GM10248 (cell line): Measurements from ENCODE around the gene KRTAP5-1.

Source experiments
- CTCF ChIA-PET: fragments of 300-600 bp; sonication (Branson Sonifier 250); formaldehyde crosslinking; extraction: SDS; loops from one replicate; lab custom pipeline; 2021; ENCODE audit warnings: antibody characterized with exemption; lab: Yijun Ruan, JAX
- POLR2A ChIA-PET: fragments of 350-650 bp; sonication (Branson Sonifier 250); formaldehyde crosslinking; extraction: SDS; loops from one replicate; lab custom pipeline; 2020; ENCODE audit warnings: antibody characterized with exemption; lab: Yijun Ruan, JAX
- DNase-seq: peaks from one replicate; pipeline ENCODE4 v3.0.0; 2012; ENCODE audit errors: extremely low spot score
- TF ChIP-seq, protein P1 (sequence below): IDR thresholded peaks from 2 replicates; pipeline ENCODE4 v1.5.1; 2012; ENCODE audit warnings: mild to moderate bottlenecking, low read depth; ENCODE audit errors: extremely low read depth, missing control alignments, control extremely low read depth

The KRTAP5-1 gene

DNA sequence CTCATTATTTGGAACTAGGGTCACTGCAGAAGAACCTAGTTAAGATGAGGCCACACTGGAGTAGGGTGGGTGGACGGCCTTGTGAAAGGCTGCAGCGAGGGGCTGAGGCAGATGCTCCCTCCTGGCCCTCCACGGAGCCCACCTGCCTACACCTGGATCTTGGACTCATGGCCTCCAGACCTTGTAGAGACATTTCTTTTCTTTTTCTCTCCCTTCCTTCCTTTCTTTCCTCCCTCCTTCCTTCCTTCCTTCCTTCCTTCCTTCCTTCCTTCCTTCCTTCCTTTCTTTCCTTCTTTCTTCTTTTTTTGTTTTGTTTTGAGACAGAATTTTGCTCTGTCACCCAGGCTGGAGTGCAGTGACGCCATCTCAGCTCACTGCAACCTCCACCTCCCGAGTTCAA is 39.7 kb downstream of the KRTAP5-1 start:
- ChIA-PET CTCF (interaction anchor here (1.4 to 4.1 kb wide), 3 partner anchors 29 to 47 kb away, joined by 3 to 38 read pairs (median 12); no protein-coding TSS in a partner anchor), POLR2A (no interaction called here)
- no peak for DNase-seq
- TF ChIP-seq, protein P1, sequence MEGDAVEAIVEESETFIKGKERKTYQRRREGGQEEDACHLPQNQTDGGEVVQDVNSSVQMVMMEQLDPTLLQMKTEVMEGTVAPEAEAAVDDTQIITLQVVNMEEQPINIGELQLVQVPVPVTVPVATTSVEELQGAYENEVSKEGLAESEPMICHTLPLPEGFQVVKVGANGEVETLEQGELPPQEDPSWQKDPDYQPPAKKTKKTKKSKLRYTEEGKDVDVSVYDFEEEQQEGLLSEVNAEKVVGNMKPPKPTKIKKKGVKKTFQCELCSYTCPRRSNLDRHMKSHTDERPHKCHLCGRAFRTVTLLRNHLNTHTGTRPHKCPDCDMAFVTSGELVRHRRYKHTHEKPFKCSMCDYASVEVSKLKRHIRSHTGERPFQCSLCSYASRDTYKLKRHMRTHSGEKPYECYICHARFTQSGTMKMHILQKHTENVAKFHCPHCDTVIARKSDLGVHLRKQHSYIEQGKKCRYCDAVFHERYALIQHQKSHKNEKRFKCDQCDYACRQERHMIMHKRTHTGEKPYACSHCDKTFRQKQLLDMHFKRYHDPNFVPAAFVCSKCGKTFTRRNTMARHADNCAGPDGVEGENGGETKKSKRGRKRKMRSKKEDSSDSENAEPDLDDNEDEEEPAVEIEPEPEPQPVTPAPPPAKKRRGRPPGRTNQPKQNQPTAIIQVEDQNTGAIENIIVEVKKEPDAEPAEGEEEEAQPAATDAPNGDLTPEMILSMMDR: no peak

DNA sequence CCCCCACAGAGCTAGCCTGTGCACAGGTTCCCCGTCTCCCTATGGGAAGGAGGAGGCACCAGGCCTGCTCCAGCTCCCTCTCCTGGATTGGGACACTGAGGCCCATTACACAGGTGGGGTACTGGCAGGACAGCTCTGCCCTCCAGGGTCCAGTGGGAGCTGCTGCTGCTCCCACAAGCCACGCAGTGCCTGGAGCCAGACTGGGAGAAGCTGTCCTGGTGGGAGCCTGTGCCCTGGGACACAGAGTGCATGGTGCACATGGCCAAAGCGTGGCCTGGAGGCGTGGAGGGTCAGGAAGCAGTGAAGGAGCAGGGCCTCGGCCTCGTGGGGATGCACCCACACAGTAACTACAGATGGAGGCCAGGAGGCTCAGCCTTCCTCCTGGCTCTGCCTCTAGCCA is 40.5 kb downstream of the KRTAP5-1 start:
- CTCF ChIA-PET: interaction anchor here (4.1 kb wide), 1 partner anchor 30 kb away, joined by 38 read pairs; no protein-coding TSS in a partner anchor

DNA sequence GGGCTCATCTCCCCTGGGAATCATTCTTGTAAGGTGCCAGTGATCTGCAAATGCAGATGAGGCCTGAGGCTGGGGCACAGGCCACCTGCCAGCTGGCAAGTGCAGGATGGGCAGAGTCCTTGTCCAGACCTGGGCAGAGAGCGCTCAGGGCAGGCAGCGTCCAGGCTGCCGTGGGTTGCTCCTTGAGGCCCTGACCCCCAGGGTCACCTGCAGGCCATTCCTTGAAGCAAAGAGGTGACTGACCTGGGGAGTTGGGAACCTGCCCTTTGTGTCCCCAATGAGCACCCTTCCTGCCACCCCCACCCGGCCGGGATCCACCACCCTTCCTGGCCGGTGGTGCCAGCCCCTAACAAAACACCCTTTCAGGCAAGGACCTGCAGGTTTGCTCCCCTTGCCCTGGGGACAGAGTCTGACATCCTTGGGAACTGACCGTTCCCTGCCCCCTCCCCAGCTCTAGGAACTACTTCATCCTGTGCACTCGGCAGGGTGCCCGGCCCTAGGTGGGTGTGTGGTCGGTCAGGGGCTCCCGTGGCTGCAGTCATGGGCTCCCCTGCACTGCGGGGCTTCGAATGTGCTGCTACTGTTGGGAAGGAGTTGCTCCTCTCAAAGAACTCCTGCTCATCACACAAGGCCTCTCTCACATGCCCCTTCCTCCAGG is 41.3 kb downstream of the KRTAP5-1 start:
- ChIA-PET CTCF (interaction anchor here (4.1 kb wide), 1 partner anchor 31 kb away, joined by 38 read pairs; no protein-coding TSS in a partner anchor), POLR2A (no interaction called here)
- DNase-seq: no peak
- TF ChIP-seq, protein P1: no peak

More for the DNA sequence above, 40.5 kb downstream of the KRTAP5-1 start:
- no peak for DNase-seq
- POLR2A ChIA-PET: no interaction called here
- TF ChIP-seq, protein P1: no peak

DNA sequence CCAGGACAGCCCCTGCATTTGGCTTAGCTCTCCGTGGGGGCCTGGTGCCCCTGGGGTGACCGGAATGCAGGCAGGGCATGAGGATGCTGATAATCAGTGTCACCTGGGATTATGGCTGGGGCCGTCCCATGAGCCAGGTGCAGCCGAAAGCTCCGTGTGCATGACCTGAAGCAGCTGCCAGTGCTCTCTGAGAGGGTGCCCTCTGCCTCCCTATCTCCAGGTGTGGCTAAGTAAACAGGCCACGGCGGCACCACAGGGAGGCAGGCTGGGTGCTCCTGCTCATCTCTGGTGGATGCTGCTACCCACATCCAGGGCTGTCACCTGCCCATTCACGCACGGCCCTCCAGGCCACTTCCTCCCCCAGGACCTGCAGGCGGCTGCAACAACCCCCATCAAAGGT is 42.8 kb downstream of the KRTAP5-1 start:
- TF ChIP-seq, protein P1: no peak
- ChIA-PET POLR2A (no interaction called here), CTCF (interaction anchor here (2.0 kb wide), 1 partner anchor 32 kb away, joined by 9 read pairs; no protein-coding TSS in a partner anchor)
- DNase-seq: no peak

DNA sequence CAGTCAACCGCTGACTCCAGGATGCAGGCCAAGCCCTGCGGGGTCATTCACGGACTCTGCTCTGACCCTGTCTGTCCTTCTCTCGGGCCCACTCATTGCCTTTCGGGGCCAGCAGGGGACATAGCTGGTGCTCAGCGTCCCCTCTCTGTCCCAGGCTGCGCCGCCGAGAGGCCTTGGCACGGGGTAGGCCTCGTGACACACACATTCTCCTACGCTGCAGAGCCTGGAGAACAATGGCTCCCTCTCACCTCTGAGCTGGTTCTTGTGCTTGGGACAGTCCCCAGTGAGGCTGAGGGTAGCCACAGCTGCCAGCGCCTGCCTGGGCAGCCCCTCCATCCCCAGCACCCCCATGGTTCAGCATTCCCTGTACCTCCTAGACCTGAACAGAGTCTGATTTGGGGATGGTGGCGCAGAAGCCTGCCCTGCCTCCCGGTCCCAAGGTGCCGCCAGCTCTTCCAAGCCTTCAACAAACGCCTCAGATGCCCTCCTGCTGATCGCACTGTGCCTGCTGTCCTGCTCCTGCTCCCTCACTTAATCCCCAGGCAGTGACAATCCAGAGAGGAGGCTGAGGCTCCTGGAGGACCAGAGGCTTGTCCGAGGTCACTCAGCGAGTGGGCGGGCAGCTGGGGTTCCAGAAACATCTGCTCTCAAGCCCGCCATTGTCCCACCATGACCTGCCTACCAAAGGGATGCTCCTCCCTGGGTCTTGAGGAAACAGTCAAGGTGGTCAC is 43.4 kb downstream of the KRTAP5-1 start:
- CTCF ChIA-PET: interaction anchor here (2.0 kb wide), 1 partner anchor 33 kb away, joined by 9 read pairs; no protein-coding TSS in a partner anchor
- no peak for DNase-seq
- POLR2A ChIA-PET: no interaction called here
- TF ChIP-seq, protein P1: no peak

DNA sequence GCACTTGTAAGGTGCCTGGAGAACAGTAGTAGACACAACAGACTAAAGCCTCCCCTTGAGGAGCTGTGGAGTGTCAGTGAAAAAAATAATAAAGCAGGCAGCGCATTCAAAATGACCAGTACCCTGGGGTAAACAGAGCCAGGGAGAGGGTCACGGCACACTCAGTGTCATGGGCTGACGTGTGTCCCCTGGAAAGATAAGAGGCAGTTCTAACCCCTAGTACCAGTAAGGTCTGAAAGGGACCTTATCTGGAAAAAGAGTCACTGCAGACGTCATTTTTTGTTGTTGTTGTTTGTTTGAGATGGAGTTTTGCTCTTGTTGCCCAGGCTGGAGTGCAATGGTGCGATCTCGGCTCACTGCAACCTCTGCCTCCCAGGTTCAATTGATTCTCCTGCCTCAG is 45.0 kb downstream of the KRTAP5-1 start:
- POLR2A ChIA-PET: no interaction called here
- CTCF ChIA-PET: interaction anchor here (1.7 kb wide), 1 partner anchor 28 kb away, joined by 3 read pairs; no protein-coding TSS in a partner anchor
- TF ChIP-seq, protein P1: no peak
- DNase-seq: no peak
